ENCODE measurements around the gene HOXD12.

DNA sequence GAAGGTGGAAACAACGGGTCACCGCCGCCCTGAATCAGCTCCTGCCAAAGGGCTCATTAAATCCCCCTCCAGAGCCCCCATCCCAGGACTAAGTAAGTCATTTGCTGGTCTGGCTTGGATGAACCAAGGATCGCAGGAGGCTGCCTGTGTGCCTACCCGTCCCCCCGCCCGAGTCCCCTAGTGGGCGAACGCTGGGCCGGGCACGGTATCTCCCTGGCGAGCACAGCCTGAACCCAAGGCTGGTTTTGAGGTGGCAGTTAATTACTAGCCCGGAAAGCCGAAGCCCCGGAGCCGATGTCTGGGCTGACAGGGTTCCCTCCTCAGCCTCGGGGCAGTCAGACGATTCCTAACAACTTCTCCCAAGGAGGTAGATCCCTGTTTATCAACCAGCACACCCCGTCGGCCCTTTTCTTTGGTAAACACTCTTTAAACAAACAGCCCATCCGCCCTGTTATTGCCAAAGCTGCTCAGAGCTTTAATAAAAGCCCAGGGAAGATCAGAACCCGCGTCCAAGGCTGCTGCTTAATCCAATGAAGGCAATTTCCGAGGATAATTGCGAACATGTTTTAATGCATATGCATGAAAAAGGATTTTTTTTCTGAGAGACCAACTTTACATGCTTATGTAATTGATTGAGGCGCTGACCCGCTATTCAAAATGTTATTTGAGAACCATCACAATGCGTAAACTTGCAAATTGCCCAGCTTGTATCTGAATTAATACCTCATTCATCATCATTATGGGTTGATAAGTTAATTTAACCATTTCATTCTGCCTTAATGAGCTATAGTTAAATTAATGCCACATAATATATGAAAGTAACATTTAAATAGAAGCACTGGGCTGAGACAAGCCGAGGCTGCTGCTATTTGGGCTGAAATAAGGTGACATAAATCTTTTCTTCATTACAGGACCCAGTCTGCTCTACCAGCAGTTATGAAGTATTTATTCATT lies 26.4 kb upstream of the HOXD12 start:
- TF ChIP-seq POLR2A (IDR thresholded peaks at IDR 0.05) (no peak), EP300 (IDR thresholded peaks at IDR 0.05) (no peak)
- TF ChIP-seq, protein P1, sequence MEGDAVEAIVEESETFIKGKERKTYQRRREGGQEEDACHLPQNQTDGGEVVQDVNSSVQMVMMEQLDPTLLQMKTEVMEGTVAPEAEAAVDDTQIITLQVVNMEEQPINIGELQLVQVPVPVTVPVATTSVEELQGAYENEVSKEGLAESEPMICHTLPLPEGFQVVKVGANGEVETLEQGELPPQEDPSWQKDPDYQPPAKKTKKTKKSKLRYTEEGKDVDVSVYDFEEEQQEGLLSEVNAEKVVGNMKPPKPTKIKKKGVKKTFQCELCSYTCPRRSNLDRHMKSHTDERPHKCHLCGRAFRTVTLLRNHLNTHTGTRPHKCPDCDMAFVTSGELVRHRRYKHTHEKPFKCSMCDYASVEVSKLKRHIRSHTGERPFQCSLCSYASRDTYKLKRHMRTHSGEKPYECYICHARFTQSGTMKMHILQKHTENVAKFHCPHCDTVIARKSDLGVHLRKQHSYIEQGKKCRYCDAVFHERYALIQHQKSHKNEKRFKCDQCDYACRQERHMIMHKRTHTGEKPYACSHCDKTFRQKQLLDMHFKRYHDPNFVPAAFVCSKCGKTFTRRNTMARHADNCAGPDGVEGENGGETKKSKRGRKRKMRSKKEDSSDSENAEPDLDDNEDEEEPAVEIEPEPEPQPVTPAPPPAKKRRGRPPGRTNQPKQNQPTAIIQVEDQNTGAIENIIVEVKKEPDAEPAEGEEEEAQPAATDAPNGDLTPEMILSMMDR (IDR thresholded peaks at IDR 0.05): no peak
